GM12878 (cell line): ENCODE results near the gene YTHDF1.

ENCODE experiments used
- ATF2 ChIP-seq: IDR thresholded peaks from 2 replicates; pipeline ENCODE4 v1.6.1; 2012; ENCODE audit warnings: low read length, inconsistent platforms
- CEBPZ ChIP-seq: fragments of 150-350 bp; IDR thresholded peaks from 2 replicates; pipeline ENCODE4 v1.6.1; 2016; ENCODE audit warnings: low read depth, low read length
- CTCF ChIP-seq, 3 experiments: IDR thresholded peaks in 2 of 3; conservative IDR thresholded peaks in 1 of 3; 2 replicates each; pipeline ENCODE4 v1.5.1; 2011; ENCODE audit warnings: low read depth in 3 of 3, low read length in 3 of 3, mild to moderate bottlenecking in 3 of 3, control low read depth in 2 of 3, moderate library complexity in 2 of 3, inconsistent platforms in 1 of 3, mixed read lengths in 1 of 3; ENCODE audit not compliant: control insufficient read depth in 2 of 3, insufficient read depth in 1 of 3; ENCODE audit errors: extremely low read depth in 1 of 3
- POLR2A ChIP-seq: IDR thresholded peaks from 2 replicates; pipeline ENCODE4 v1.6.1; 2011; ENCODE audit warnings: low read depth, mild to moderate bottlenecking, low read length
- RAD51 ChIP-seq: fragments of 450-650 bp; IDR thresholded peaks from 2 replicates; pipeline ENCODE4 v1.6.1; 2016; ENCODE audit warnings: moderate library complexity, mild to moderate bottlenecking, inconsistent platforms
- RB1 ChIP-seq: fragments of 450-650 bp; formaldehyde crosslinking; IDR thresholded peaks from 2 replicates; pipeline ENCODE4 v1.6.1; 2017; ENCODE audit warnings: mild to moderate bottlenecking, borderline replicate concordance
- SKIL ChIP-seq: fragments of 450-650 bp; IDR thresholded peaks from 2 replicates; pipeline ENCODE4 v1.6.1; 2017; ENCODE audit warnings: mild to moderate bottlenecking, low read depth, inconsistent platforms; ENCODE audit not compliant: poor library complexity, severe bottlenecking
- SREBF1 ChIP-seq: IDR thresholded peaks from 2 replicates; pipeline ENCODE4 v1.6.1; 2012; ENCODE audit warnings: mild to moderate bottlenecking, low read length

- TF ChIP-seq RAD51: no peak
- no peak for TF ChIP-seq SKIL
- TF ChIP-seq CTCF (IDR thresholded peaks at IDR 0.05 in 2 of 3, conservative IDR thresholded peaks at IDR 0.05 in 1 of 3; ENCODE audit: control insufficient read depth in 2 of 3, extremely low read depth in 1 of 3, insufficient read depth in 1 of 3, low read depth in 3 of 3, low read length in 3 of 3): no peak
- no peak for TF ChIP-seq ATF2
- no peak for TF ChIP-seq RB1
- TF ChIP-seq POLR2A: no peak
- no peak for TF ChIP-seq CEBPZ
- TF ChIP-seq SREBF1: no peak
These were observed 23.5 kb upstream of the YTHDF1 start for GRCh38 chr20:63239431-63239830.
